Stomach (tissue), 9 donors: Measurements from ENCODE around the gene LRP3. TPM values are rescaled to one million over a fixed set of nuclear protein-coding genes. Genes with fewer than 3 reads are reported as not detected.

Experiments
- DNase-seq, 2 donors: peaks; one replicate each; pipeline versions ENCODE4 v3.0.0 to v3.0.0-alpha.2; 2013 to 2019
- H3K27ac ChIP-seq, 5 donors: fragments of 200-600 bp in 4 of 5; sonication (generic) in 4 of 5; one replicate each; pipeline ENCODE4 v1.5.1; 2013 to 2019; ENCODE audit warnings: mild to moderate bottlenecking in 1 of 5, moderate library complexity in 1 of 5
- H3K27me3 ChIP-seq, 3 donors: fragments of 200-600 bp; sonication (generic); one replicate each; pipeline ENCODE4 v1.5.1; 2017 to 2019; ENCODE audit warnings: mixed run types in 1 of 3
- H3K36me3 ChIP-seq, 4 donors: fragments of 200-600 bp; sonication (generic); 1 replicate in 3 of 4; 2 replicates in 1 of 4; pipeline ENCODE4 v1.5.1; 2016 to 2019
- H3K4me1 ChIP-seq, 4 donors: fragments of 200-600 bp; sonication (generic); one replicate each; pipeline ENCODE4 v1.5.1; 2016 to 2019
- H3K4me3 ChIP-seq, 4 donors: fragments of 200-600 bp; sonication (generic) in 3 of 4; one replicate each; pipeline ENCODE4 v1.5.1; 2016 to 2019; ENCODE audit warnings: mild to moderate bottlenecking in 1 of 4
- H3K9me3 ChIP-seq, 4 donors: fragments of 200-600 bp; sonication (generic); one replicate each; pipeline ENCODE4 v1.5.1; 2016 to 2019
- EP300 ChIP-seq: sonication (generic); formaldehyde crosslinking; IDR thresholded peaks from one replicate; pipeline ENCODE4 v1.6.1; 2017; ENCODE audit warnings: antibody characterized with exemption
- POLR2A ChIP-seq, 4 donors: fragments of 450-650 bp; IDR thresholded peaks; one replicate each; pipeline ENCODE4 v1.6.1; 2016; ENCODE audit warnings: antibody characterized with exemption in 4 of 4, control low read depth in 2 of 4, mild to moderate bottlenecking in 1 of 4, moderate library complexity in 1 of 4
- POLR2AphosphoS5 ChIP-seq, 3 donors: sonication (generic); formaldehyde crosslinking; IDR thresholded peaks; one replicate each; pipeline ENCODE4 v1.6.1; 2016; ENCODE audit warnings: antibody characterized with exemption in 3 of 3
- WGBS, 5 donors: extraction: QIAGEN DNeasy Blood & Tissue Kit in 3 of 5; methylation state at CpG; one replicate each; pipeline versions ENCODE4 v1.1.5 to v1.1.7; 2013 to 2018; 5-methylcytosine and 5-hydroxymethylcytosine counted together
- intact Hi-C: fragments of 100-400 bp; cut with DNase I; formaldehyde crosslinking; loops from one replicate; pipeline ENCODE4 v1.15.1; 2023; ENCODE audit warnings: low total_unique reads
- polyA plus RNA-seq, 3 donors: library from polyadenylated mRNA; stranded (reverse); fragments of 200-250 nt; gene quantifications; one replicate each; pipeline ENCODE4 v1.2.3, GENCODE V29; 2013
- total RNA-seq, 5 donors: library from RNA; depleted of rRNA; stranded (reverse); fragments of >200 nt; gene quantifications; one replicate each; pipeline versions ENCODE4 v1.1.0 to v1.2.3, GENCODE V29; 2014 to 2016
- TF ChIP-seq, protein P1 (sequence below), 7 experiments: fragments of 450-650 bp in 4 of 7; fragments of 200-600 bp in 3 of 7; sonication (generic) in 3 of 7; IDR thresholded peaks; one replicate each; pipeline ENCODE4 v1.5.1; 2016 to 2019; ENCODE audit warnings: antibody characterized with exemption in 7 of 7, control low read depth in 2 of 7, mild to moderate bottlenecking in 1 of 7
- donor health status: healthy with polysubstance abuse.
- donor health status: Bipolar disorder and iron deficiency.
- donor health status: healthy.

Gene LRP3
- total and polyA plus RNA-seq, 8 donors: 7.5 to 26.6 (median 12.8) TPM

GRCh38 chr19:33199441-33200265 is 5.5 kb downstream of the LRP3 start:
- intact Hi-C loops: no loop called here

DNA sequence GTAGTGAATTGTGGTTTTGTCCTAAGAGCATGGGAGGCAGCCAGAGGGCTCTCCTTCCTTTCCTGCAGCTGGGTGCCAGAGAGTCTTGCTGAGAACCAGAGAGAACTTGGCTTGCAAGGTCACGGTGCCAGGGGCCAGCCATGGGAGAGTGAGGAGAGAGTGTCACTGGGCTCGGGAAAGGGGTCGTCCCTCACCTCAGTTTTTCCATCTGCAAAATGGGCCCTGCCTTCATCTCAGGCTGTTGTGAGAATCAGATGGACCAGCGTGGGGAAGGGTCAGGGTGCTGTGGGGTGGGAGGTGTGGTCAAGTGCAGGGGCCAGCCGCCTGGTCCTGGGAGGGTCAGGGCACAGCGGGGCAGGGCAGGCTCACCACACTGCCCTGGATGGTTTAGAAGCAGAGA is 7.3 kb downstream of the LRP3 start:
- TF ChIP-seq POLR2AphosphoS5 (IDR thresholded peaks at IDR 0.05): no peak
- no peak for TF ChIP-seq EP300
- no peak for TF ChIP-seq POLR2A (IDR thresholded peaks at IDR 0.05)
- TF ChIP-seq, protein P1, sequence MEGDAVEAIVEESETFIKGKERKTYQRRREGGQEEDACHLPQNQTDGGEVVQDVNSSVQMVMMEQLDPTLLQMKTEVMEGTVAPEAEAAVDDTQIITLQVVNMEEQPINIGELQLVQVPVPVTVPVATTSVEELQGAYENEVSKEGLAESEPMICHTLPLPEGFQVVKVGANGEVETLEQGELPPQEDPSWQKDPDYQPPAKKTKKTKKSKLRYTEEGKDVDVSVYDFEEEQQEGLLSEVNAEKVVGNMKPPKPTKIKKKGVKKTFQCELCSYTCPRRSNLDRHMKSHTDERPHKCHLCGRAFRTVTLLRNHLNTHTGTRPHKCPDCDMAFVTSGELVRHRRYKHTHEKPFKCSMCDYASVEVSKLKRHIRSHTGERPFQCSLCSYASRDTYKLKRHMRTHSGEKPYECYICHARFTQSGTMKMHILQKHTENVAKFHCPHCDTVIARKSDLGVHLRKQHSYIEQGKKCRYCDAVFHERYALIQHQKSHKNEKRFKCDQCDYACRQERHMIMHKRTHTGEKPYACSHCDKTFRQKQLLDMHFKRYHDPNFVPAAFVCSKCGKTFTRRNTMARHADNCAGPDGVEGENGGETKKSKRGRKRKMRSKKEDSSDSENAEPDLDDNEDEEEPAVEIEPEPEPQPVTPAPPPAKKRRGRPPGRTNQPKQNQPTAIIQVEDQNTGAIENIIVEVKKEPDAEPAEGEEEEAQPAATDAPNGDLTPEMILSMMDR (IDR thresholded peaks at IDR 0.05): no peak
- 80 to 94% (median 89%) methylated on average over 5 to 6 of the region's 6 CpGs for WGBS, 5 donors
- DNase-seq: no peak
- Histone ChIP-seq H3K27me3 (no peaks in the 10 kb centered on the region), H3K9me3 (no peaks in the 10 kb centered on the region), H3K27ac (no peak overlapping the region), H3K36me3 (peaks cover 0 to 80% (median 57%) of the 10 kb centered on the region in 4 donors), H3K4me1 (peaks cover 0 to under 1% (median under 1%) of the 10 kb centered on the region in 4 donors), H3K4me3 (no peak overlapping the region)
- intact Hi-C loops: no loop called here

More at GRCh38 chr19:33199441-33200265, 5.5 kb downstream of the LRP3 start:
- Histone ChIP-seq H3K27ac (no peak overlapping the region), H3K4me3 (no peak overlapping the region), H3K27me3 (no peaks in the 10 kb centered on the region), H3K36me3 (peaks cover 0 to 61% (median 38%) of the 10 kb centered on the region in 4 donors), H3K9me3 (no peaks in the 10 kb centered on the region), H3K4me1 (peaks cover 0 to 18% (median 15%) of the 10 kb centered on the region in 4 donors)
- WGBS, 5 donors: 57 to 77% (median 72%) methylated on average over 8 of the region's 8 CpGs
- TF ChIP-seq, protein P1 (IDR thresholded peaks at IDR 0.05): no peak
- TF ChIP-seq EP300: no peak
- no peak for TF ChIP-seq POLR2AphosphoS5 (IDR thresholded peaks at IDR 0.05)
- no peak for TF ChIP-seq POLR2A (IDR thresholded peaks at IDR 0.05)
- no peak for DNase-seq

GRCh38 chr19:33201886-33202545 is 7.9 kb downstream of the LRP3 start:
- H3K9me3 ChIP-seq: no peaks in the 10 kb centered on the region
- TF ChIP-seq, protein P1 (IDR thresholded peaks at IDR 0.05): no peak
- TF ChIP-seq POLR2A (IDR thresholded peaks at IDR 0.05): no peak
- no peak for TF ChIP-seq EP300
- TF ChIP-seq POLR2AphosphoS5 (IDR thresholded peaks at IDR 0.05): no peak
- H3K36me3 ChIP-seq: peaks cover 0 to 81% (median 60%) of the 10 kb centered on the region in 4 donors
- intact Hi-C loops: no loop called here
- H3K4me1 ChIP-seq: no peaks in the 10 kb centered on the region
- WGBS, 5 donors: 92 to 97% (median 94%) methylated on average over 12 to 15 of the region's 15 CpGs
- no peak overlapping the region for H3K4me3 ChIP-seq
- H3K27ac ChIP-seq: no peak overlapping the region
- no peak for DNase-seq
- no peaks in the 10 kb centered on the region for H3K27me3 ChIP-seq

- Histone ChIP-seq H3K36me3 (peaks cover 0 to 82% (median 61%) of the 10 kb centered on the region in 4 donors), H3K9me3 (no peaks in the 10 kb centered on the region), H3K27me3 (no peaks in the 10 kb centered on the region), H3K4me3 (no peak overlapping the region), H3K4me1 (no peaks in the 10 kb centered on the region), H3K27ac (no peak overlapping the region)
- no peak for DNase-seq
- no peak for TF ChIP-seq EP300
- TF ChIP-seq POLR2A (IDR thresholded peaks at IDR 0.05): no peak
- no peak for TF ChIP-seq POLR2AphosphoS5 (IDR thresholded peaks at IDR 0.05)
- TF ChIP-seq, protein P1 (IDR thresholded peaks at IDR 0.05): no peak
- intact Hi-C loops: no loop called here
- 91 to 93% (median 92%) methylated on average over 18 to 27 of the region's 27 CpGs for WGBS, 5 donors
These were observed 8.7 kb downstream of the LRP3 start for GRCh38 chr19:33202546-33203507.
